Vagina (tissue), 2 donors: ENCODE results near the gene N4BP2.

ENCODE experiments used
- CTCF ChIP-seq, 3 experiments: fragments of 450-650 bp in 2 of 3; fragments of 200-600 bp in 1 of 3; sonication (generic) in 1 of 3; IDR thresholded peaks; one replicate each; pipeline ENCODE4 v1.5.1; 2017 to 2019; ENCODE audit warnings: antibody characterized with exemption in 3 of 3, mild to moderate bottlenecking in 2 of 3, moderate library complexity in 2 of 3
- POLR2A ChIP-seq, 2 donors: fragments of 450-650 bp; IDR thresholded peaks; one replicate each; pipeline ENCODE4 v1.6.1; 2017; ENCODE audit warnings: antibody characterized with exemption in 2 of 2, mild to moderate bottlenecking in 2 of 2, moderate library complexity in 2 of 2

GRCh38 chr4:40179360-40179759, 122.7 kb downstream of the N4BP2 start:
- TF ChIP-seq CTCF (IDR thresholded peaks at IDR 0.05), result no peak
- no peak for TF ChIP-seq POLR2A (IDR thresholded peaks at IDR 0.05)
